HEK293 (cell line): ENCODE data around the gene JOSD1.

Source experiments
- MEIS1 ChIP-seq: sonication (generic); formaldehyde crosslinking; IDR thresholded peaks from 2 replicates; pipeline ENCODE4 v1.8.1; 2022; ENCODE audit warnings: missing genetic modification reagents, mild to moderate bottlenecking, borderline replicate concordance
- SP2 ChIP-seq: fragments of 450-650 bp; formaldehyde crosslinking; IDR thresholded peaks from 2 replicates; pipeline ENCODE4 v1.5.1; 2016; ENCODE audit warnings: missing biosample characterization, missing genetic modification characterization
- TCF7L2 ChIP-seq: IDR thresholded peaks from 2 replicates; pipeline ENCODE4 v1.6.1; 2011; ENCODE audit warnings: low read depth, mild to moderate bottlenecking, inconsistent platforms, low read length, moderate library complexity, borderline replicate concordance
- ZNF114 ChIP-seq: fragments of 450-650 bp; formaldehyde crosslinking; IDR thresholded peaks from 2 replicates; pipeline ENCODE4 v1.5.0; 2017; ENCODE audit warnings: missing biosample characterization, missing genetic modification characterization
- ZNF776 ChIP-seq: fragments of 450-650 bp; formaldehyde crosslinking; IDR thresholded peaks from 2 replicates; pipeline ENCODE4 v1.5.0; 2017; ENCODE audit warnings: missing biosample characterization, missing genetic modification characterization, borderline replicate concordance
- TF ChIP-seq, protein P1 (sequence below): fragments of 450-650 bp; formaldehyde crosslinking; IDR thresholded peaks from 2 replicates; pipeline ENCODE4 v1.5.1; 2016; ENCODE audit warnings: missing biosample characterization, missing genetic modification characterization
- TF ChIP-seq, protein P2 (sequence below): fragments of 450-650 bp; formaldehyde crosslinking; IDR thresholded peaks from 2 replicates; pipeline ENCODE4 v1.5.1; 2016; ENCODE audit warnings: missing biosample characterization, missing genetic modification characterization

DNA sequence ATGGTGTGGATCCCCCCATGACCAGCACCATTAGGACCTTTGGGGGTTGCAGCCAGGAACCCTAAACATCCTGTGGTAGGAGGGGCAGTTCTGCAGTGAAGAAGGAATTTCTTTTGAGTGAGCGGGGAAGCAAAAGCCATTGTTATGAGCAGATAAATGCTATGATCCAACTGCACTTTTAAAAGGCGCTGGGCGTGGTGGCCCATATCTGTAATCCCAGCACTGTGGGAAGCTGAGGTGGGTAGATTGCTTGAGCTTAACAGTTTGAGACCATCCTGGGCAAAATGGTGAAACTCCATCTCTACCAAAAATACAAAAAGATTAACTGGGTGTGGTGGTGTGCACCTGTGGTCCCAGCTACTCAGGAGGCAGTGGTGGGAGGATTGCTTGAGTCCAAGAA, 24.9 kb downstream of the JOSD1 start:
- TF ChIP-seq, protein P1, sequence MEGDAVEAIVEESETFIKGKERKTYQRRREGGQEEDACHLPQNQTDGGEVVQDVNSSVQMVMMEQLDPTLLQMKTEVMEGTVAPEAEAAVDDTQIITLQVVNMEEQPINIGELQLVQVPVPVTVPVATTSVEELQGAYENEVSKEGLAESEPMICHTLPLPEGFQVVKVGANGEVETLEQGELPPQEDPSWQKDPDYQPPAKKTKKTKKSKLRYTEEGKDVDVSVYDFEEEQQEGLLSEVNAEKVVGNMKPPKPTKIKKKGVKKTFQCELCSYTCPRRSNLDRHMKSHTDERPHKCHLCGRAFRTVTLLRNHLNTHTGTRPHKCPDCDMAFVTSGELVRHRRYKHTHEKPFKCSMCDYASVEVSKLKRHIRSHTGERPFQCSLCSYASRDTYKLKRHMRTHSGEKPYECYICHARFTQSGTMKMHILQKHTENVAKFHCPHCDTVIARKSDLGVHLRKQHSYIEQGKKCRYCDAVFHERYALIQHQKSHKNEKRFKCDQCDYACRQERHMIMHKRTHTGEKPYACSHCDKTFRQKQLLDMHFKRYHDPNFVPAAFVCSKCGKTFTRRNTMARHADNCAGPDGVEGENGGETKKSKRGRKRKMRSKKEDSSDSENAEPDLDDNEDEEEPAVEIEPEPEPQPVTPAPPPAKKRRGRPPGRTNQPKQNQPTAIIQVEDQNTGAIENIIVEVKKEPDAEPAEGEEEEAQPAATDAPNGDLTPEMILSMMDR (tag by site-specific recombination), result no peak
- no peak for TF ChIP-seq MEIS1 (CRISPR knock-in tag)
- TF ChIP-seq ZNF114 (tag by site-specific recombination), result no peak
- TF ChIP-seq, protein P2, sequence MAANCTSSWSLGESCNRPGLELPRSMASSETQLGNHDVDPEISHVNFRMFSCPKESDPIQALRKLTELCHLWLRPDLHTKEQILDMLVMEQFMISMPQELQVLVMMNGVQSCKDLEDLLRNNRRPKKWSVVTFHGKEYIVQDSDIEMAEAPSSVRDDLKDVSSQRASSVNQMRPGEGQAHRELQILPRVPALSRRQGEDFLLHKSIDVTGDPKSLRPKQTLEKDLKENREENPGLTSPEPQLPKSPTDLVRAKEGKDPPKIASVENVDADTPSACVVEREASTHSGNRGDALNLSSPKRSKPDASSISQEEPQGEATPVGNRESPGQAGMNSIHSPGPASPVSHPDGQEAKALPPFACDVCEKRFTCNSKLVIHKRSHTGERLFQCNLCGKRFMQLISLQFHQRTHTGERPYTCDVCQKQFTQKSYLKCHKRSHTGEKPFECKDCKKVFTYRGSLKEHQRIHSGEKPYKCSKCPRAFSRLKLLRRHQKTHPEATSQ (tag by site-specific recombination), result no peak
- no peak for TF ChIP-seq ZNF776 (tag by site-specific recombination)
- no peak for TF ChIP-seq SP2
- no peak for TF ChIP-seq TCF7L2
